Neural cell (in vitro differentiated cells): ENCODE results near the gene DOCK2. TPM values are rescaled to one million over a fixed set of nuclear protein-coding genes. Genes with fewer than 3 reads are reported as not detected.

ENCODE experiments used
- H2AFZ ChIP-seq: fragments of 200-600, 300-800 bp; sonication (generic), shearing (Covaris generic); 2 replicates; pipeline ENCODE4 v1.6.0; 2014; ENCODE audit warnings: low read depth, mild to moderate bottlenecking, antibody characterized with exemption, low read length, moderate library complexity
- H3F3A ChIP-seq: fragments of 200-600 bp; shearing (Covaris generic); 2 replicates; pipeline ENCODE4 v1.6.1; 2016; ENCODE audit warnings: mild to moderate bottlenecking, moderate library complexity, mixed read lengths, antibody characterized with exemption, low read length; ENCODE audit not compliant: insufficient read depth, poor library complexity, severe bottlenecking
- H3K27ac ChIP-seq: fragments of 200-600, 300-800 bp; sonication (generic), shearing (Covaris generic); 2 replicates; pipeline ENCODE4 v1.5.1; 2014; ENCODE audit warnings: mild to moderate bottlenecking, low read length, moderate library complexity
- H3K27me3 ChIP-seq: fragments of 300-800, 200-600 bp; sonication (generic), shearing (Covaris generic); 2 replicates; pipeline ENCODE4 v1.6.0; 2014; ENCODE audit warnings: mild to moderate bottlenecking, low read depth, low read length, moderate library complexity; ENCODE audit not compliant: insufficient read depth
- H3K36me3 ChIP-seq: fragments of 300-800, 200-600 bp; sonication (generic), shearing (Covaris generic); 2 replicates; pipeline ENCODE4 v1.5.1; 2014; ENCODE audit warnings: mild to moderate bottlenecking, antibody characterized with exemption, low read length, moderate library complexity; ENCODE audit not compliant: insufficient read depth
- H3K4me2 ChIP-seq: fragments of 300-800, 200-600 bp; sonication (generic), shearing (Covaris generic); 2 replicates; pipeline ENCODE4 v1.6.0; 2014; ENCODE audit warnings: mild to moderate bottlenecking, low read length
- H3K4me3 ChIP-seq: fragments of 300-800, 200-600 bp; sonication (generic), shearing (Covaris generic); 2 replicates; pipeline ENCODE4 v1.5.1; 2014; ENCODE audit warnings: mild to moderate bottlenecking, low read length, moderate library complexity
- H3K79me2 ChIP-seq: fragments of 200-600 bp; shearing (Covaris generic); replicated peaks from 2 replicates; pipeline ENCODE4 v1.6.0; 2014; ENCODE audit warnings: mild to moderate bottlenecking, low read length, moderate library complexity; ENCODE audit not compliant: insufficient read depth
- H3K9ac ChIP-seq: fragments of 300-800, 200-600 bp; sonication (generic), shearing (Covaris generic); 2 replicates; pipeline ENCODE4 v1.6.1; 2016; ENCODE audit warnings: mild to moderate bottlenecking, low read length, mixed read lengths
- H3K9me2 ChIP-seq: fragments of 200-600 bp; shearing (Covaris generic); 2 replicates; pipeline ENCODE4 v1.6.1; 2016; ENCODE audit warnings: mild to moderate bottlenecking, low read length, mixed read lengths; ENCODE audit not compliant: insufficient read depth
- H3K9me3 ChIP-seq: fragments of 200-600, 300-800 bp; sonication (generic), shearing (Covaris generic); 2 replicates; pipeline ENCODE4 v1.6.1; 2016; ENCODE audit warnings: mild to moderate bottlenecking, mixed run types, low read length, moderate library complexity, mixed read lengths
- H4K20me1 ChIP-seq: fragments of 200-600 bp; shearing (Covaris generic); 2 replicates; pipeline ENCODE4 v1.6.1; 2016; ENCODE audit warnings: mild to moderate bottlenecking, mixed run types; ENCODE audit not compliant: insufficient read depth
- EP300 ChIP-seq: fragments of 450-650 bp; conservative IDR thresholded peaks from 2 replicates; pipeline ENCODE4 v1.6.1; 2014; ENCODE audit warnings: antibody characterized with exemption, mild to moderate bottlenecking, moderate library complexity; ENCODE audit not compliant: poor library complexity, severe bottlenecking
- EZH2 ChIP-seq: fragments of 200-600, 300-800 bp; shearing (Covaris generic), sonication (generic); IDR thresholded peaks from 2 replicates; pipeline ENCODE4 v1.6.1; 2014; ENCODE audit warnings: antibody characterized with exemption, low read length, borderline replicate concordance, mild to moderate bottlenecking; ENCODE audit not compliant: insufficient read depth, poor library complexity, severe bottlenecking
- MXI1 ChIP-seq: fragments of 450-650 bp; conservative IDR thresholded peaks from 2 replicates; pipeline ENCODE4 v1.6.1; 2014; ENCODE audit warnings: antibody characterized with exemption, mild to moderate bottlenecking; ENCODE audit not compliant: poor library complexity, severe bottlenecking
- POLR2AphosphoS5 ChIP-seq: IDR thresholded peaks from 2 replicates; pipeline ENCODE4 v1.6.1; 2012
- RAD21 ChIP-seq: fragments of 450-650 bp; conservative IDR thresholded peaks from 2 replicates; pipeline ENCODE4 v1.6.1; 2014; ENCODE audit warnings: antibody characterized with exemption, mild to moderate bottlenecking, moderate library complexity
- SMC3 ChIP-seq: fragments of 450-650 bp; conservative IDR thresholded peaks from 2 replicates; pipeline ENCODE4 v1.6.1; 2014; ENCODE audit warnings: antibody characterized with exemption, mild to moderate bottlenecking, moderate library complexity; ENCODE audit not compliant: poor library complexity
- TAF1 ChIP-seq: IDR thresholded peaks from 2 replicates; pipeline ENCODE4 v1.6.1; 2012; ENCODE audit warnings: low read depth
- polyA plus RNA-seq: library from polyadenylated mRNA; depleted of rRNA; stranded (reverse); fragments of >200 nt; gene quantifications from 2 replicates; pipeline ENCODE4 v1.2.3, GENCODE V29; 2014
- TF ChIP-seq, protein P1 (sequence below): fragments of 450-650 bp; IDR thresholded peaks from 2 replicates; pipeline ENCODE4 v1.5.1; 2014; ENCODE audit warnings: antibody characterized with exemption, mild to moderate bottlenecking, moderate library complexity; ENCODE audit not compliant: poor library complexity, severe bottlenecking
- TF ChIP-seq, protein P2 (sequence below): IDR thresholded peaks from 2 replicates; pipeline ENCODE4 v1.6.1; 2012; ENCODE audit warnings: borderline replicate concordance

DOCK2 gene
- polyA plus RNA-seq, 1 donor from 2014 or later, result 0.15 TPM

DNA sequence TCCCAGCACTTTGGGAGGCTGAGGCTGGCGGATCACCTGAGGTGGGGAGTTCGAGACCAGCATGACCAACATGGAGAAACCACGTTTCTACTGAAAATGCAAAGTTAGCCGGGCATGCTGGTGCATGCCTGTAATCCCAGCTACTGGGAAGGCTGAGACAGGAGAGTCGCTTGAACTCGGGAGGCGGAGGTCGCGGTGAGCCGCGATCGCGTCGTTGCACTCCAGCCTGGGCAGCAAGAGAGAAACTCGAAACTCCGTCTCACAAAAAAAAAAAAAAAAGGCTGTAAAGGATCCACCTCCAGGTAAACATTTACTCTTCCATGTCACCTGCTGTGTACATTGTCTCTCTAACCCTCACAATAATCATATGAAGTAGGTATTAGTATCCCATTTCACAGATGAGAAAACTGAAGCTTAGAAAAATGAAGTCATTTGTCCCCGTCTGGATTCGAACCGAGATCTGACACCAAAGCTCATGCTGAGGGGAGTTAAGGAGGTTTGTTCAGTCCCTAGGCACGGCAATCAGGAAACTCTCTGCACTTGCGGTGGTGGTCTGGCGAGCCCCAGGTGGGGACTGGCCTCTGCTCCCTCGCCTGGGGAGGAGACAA is 494 bp upstream of the DOCK2 start:
- H3K4me2 ChIP-seq, result no peak overlapping the region
- no peak for TF ChIP-seq SMC3
- TF ChIP-seq POLR2AphosphoS5, result no peak
- no peak for TF ChIP-seq EP300
- TF ChIP-seq, protein P1, sequence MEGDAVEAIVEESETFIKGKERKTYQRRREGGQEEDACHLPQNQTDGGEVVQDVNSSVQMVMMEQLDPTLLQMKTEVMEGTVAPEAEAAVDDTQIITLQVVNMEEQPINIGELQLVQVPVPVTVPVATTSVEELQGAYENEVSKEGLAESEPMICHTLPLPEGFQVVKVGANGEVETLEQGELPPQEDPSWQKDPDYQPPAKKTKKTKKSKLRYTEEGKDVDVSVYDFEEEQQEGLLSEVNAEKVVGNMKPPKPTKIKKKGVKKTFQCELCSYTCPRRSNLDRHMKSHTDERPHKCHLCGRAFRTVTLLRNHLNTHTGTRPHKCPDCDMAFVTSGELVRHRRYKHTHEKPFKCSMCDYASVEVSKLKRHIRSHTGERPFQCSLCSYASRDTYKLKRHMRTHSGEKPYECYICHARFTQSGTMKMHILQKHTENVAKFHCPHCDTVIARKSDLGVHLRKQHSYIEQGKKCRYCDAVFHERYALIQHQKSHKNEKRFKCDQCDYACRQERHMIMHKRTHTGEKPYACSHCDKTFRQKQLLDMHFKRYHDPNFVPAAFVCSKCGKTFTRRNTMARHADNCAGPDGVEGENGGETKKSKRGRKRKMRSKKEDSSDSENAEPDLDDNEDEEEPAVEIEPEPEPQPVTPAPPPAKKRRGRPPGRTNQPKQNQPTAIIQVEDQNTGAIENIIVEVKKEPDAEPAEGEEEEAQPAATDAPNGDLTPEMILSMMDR, result no peak
- TF ChIP-seq, protein P2, sequence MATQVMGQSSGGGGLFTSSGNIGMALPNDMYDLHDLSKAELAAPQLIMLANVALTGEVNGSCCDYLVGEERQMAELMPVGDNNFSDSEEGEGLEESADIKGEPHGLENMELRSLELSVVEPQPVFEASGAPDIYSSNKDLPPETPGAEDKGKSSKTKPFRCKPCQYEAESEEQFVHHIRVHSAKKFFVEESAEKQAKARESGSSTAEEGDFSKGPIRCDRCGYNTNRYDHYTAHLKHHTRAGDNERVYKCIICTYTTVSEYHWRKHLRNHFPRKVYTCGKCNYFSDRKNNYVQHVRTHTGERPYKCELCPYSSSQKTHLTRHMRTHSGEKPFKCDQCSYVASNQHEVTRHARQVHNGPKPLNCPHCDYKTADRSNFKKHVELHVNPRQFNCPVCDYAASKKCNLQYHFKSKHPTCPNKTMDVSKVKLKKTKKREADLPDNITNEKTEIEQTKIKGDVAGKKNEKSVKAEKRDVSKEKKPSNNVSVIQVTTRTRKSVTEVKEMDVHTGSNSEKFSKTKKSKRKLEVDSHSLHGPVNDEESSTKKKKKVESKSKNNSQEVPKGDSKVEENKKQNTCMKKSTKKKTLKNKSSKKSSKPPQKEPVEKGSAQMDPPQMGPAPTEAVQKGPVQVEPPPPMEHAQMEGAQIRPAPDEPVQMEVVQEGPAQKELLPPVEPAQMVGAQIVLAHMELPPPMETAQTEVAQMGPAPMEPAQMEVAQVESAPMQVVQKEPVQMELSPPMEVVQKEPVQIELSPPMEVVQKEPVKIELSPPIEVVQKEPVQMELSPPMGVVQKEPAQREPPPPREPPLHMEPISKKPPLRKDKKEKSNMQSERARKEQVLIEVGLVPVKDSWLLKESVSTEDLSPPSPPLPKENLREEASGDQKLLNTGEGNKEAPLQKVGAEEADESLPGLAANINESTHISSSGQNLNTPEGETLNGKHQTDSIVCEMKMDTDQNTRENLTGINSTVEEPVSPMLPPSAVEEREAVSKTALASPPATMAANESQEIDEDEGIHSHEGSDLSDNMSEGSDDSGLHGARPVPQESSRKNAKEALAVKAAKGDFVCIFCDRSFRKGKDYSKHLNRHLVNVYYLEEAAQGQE, result no peak
- no peak for TF ChIP-seq TAF1
- no peak for TF ChIP-seq EZH2
- no peak for TF ChIP-seq RAD21
- TF ChIP-seq MXI1, result no peak
- no peak overlapping the region for H2AFZ ChIP-seq
- H4K20me1 ChIP-seq, result no peaks in the 10 kb centered on the region
- no peak overlapping the region for H3K4me3 ChIP-seq
- H3K27ac ChIP-seq, result no peak overlapping the region
- no peak overlapping the region for H3K9ac ChIP-seq
- peaks cover 14% of the 10 kb centered on the region for H3K27me3 ChIP-seq
- no peaks in the 10 kb centered on the region for H3K9me3 ChIP-seq
- no peaks in the 10 kb centered on the region for H3K36me3 ChIP-seq
- H3K9me2 ChIP-seq, result no peaks in the 10 kb centered on the region
- H3F3A ChIP-seq, result no peaks in the 10 kb centered on the region
- no peaks in the 10 kb centered on the region for H3K79me2 ChIP-seq

DNA sequence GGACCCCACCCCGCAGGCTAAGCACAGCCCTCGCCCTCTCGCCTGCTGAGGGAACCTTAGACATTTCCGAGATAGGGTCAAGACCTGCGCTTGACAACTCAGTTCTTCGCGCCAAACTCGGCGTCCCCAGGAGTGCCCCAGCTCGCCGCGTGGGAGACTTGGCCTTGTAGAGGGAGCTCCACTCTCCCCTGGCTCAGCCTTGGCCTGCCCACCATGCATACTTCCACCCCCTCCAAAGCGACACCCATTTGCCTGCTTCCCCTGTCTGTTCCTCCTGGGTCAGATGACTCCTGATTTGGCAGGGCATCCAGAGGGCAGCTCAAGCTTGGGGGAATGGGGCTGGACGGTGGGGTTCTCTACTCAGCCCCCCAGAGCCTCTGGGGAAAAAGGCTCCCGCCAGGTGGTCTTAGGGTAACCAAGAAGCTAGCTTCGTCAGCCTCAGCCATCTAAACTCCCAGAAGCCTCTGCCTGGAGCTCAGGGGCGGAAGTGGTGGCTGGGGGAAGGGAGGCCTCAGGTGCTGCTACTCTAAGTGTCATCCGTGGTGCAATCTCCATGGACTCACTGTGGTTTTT is 560 bp downstream of the DOCK2 start:
- Histone ChIP-seq H3K9me2 (no peaks in the 10 kb centered on the region), H3K27me3 (peaks cover 14% of the 10 kb centered on the region), H3K9ac (no peak overlapping the region), H2AFZ (no peak overlapping the region), H3K4me3 (no peak overlapping the region), H3F3A (no peaks in the 10 kb centered on the region), H3K27ac (no peak overlapping the region), H4K20me1 (no peaks in the 10 kb centered on the region), H3K9me3 (no peaks in the 10 kb centered on the region), H3K79me2 (no peaks in the 10 kb centered on the region), H3K4me2 (no peak overlapping the region), H3K36me3 (no peaks in the 10 kb centered on the region)
- TF ChIP-seq RAD21 (no peak), POLR2AphosphoS5 (no peak), TAF1 (no peak), SMC3 (no peak), EP300 (no peak), MXI1 (no peak), EZH2 (no peak)
- TF ChIP-seq, protein P2, result no peak
- TF ChIP-seq, protein P1, result no peak
